Fibroblast of peridontal ligament (primary cell): Measurements from ENCODE around the gene KRTDAP.
"Not testable (repeated sequence)": the region's sequence is repeated elsewhere in the genome, so short reads cannot be mapped to it uniquely, and the experiment has no call there.

Experiments used
- DNase-seq: peaks from one replicate; pipeline ENCODE4 v3.0.0-alpha.2; 2010; ENCODE audit errors: extremely low read depth

KRTDAP gene

DNA sequence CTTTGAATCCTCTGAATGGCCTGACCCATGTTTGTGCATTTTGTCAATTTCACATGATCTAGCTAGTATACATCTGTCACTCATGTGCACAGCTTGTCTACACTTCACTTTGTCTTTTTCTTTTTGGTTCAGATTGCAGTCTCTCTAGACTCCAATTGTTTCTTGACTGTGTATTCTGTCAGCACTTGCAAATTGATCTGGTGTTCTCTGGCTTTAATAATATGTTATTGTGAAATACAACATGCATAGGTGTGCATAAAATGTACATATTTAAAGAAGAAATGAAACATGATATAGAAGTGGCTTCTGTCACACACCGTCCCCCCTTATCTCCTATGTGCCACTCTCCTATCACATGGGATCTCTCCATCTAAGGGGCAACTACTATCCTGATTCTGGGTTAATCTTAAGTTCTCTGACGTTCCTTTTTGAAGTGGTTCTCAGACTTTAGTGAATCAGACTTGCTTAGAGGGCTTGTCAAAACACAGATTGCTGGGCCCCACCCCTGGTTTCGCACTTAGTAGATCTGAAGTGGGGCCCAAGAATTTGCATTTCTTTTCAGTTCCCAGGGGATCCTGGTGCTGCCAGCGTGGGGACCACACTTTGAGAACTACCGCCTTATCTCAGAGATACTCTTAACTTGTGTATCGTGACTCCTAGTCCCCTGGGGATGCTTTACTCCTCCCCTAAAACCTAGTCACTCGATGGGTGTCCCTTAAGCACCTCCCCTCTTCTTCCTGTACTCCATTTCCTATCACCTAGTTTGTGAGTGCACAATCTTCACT lies 5.8 kb downstream of the KRTDAP start:
- no peak for DNase-seq

DNA sequence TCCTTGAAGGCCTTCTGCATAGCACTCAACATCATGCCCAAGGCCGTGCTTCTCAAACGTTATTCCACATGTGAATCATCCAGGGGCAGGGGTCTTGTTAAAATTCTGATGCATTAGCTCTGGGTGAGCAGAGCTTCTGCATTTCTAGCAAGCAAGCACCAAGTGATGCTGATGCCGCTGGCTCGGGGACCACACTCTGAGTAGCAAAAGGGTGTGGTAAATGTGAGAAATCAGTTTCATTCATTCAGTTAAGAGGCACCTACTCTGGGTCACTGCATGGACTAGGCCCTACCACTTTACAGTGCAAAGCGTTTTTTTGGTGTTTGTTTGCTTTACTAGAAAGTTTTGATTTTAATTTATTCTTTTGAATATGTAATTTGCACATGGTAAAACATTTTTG lies 7.2 kb downstream of the KRTDAP start:
- DNase-seq = no peak

- DNase-seq = no peak
Measured at GRCh38 chr19:35478794-35479677, 11.2 kb downstream of the KRTDAP start.

- DNase-seq = no peak
Measured at GRCh38 chr19:35476149-35476548, 14.1 kb downstream of the KRTDAP start.

DNA sequence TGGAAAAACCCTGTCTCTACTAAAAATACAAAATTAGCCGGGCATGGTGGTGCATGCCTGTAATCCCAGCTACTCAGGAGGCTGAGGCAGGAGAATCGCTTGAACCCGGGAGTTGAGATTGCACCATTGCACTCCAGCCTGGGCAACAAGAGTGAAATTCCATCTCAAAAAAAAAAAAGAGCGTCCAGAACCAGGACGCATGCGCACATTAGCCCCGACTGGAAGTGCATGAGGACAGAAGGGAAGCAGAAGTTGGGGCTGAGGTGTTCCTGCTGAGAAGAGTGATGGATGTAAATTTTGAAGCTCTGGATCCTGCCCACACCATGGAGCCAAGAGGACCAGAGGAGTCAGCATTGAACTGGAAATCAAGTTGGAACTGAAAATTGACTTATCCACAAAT lies 15.7 kb downstream of the KRTDAP start:
- DNase-seq = not testable (repeated sequence)

DNA sequence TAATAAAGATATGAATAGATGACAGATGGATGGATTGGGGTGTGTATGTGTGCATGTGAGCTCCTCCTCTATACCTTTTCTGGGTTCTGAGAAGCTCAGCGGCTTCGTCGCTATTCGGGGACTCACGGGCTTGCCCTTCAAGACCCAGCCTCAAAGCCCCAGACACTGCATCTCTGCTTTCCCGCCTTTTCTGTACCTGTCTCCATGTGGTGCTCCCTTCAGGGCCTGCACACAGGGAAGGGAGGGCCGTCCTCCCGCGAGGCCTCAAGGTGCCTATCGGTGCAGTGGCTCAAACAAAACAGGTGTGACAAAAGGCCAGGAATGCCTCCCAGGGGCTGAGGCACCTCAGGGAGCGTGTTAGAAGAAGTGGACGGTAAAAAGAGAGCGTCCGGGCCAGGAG lies 16.2 kb downstream of the KRTDAP start:
- DNase-seq = no peak

DNA sequence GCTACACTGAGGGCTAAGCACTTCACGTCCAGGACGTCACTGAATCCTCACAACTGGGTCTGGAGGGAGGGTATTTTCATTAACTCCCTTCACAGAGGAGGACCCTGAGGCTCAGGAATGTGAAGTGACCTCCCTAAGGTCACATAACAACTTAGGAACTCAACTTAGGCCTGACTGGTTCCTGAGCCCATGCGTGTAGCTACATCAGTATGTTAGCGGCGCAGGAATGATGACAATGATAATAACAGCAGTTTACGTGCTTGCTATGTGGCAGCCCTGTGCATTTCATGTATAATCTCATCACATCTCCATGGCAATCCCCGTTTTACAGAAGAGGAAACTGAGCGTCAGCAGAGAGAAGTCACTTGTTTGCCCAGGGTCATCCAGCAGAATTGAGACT lies 18.3 kb downstream of the KRTDAP start:
- no peak for DNase-seq

- not testable (repeated sequence) for DNase-seq
Measured at GRCh38 chr19:35471075-35471474, 19.2 kb downstream of the KRTDAP start.

DNA sequence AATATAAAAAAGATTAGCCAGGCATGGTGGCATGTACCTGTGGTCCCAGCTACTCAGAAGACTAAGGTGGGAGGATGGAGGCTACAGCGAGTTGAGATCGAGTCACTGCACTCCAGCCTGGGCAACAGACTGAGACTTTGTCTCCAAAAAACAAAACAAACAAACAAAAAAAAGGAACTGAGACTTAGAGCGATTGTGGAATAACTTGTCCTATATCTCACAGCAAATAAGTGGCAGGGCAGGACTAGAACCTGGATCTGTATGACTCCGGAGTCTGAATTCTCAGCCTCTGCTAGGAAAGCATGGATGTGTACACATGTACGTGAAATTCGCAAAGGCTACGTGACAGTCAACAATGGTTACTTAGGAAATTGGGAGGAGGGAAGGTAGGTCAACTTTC lies 20.1 kb downstream of the KRTDAP start:
- no peak for DNase-seq

- peak; percentile 9 for DNase-seq
Measured at GRCh38 chr19:35468637-35469036, 21.6 kb downstream of the KRTDAP start.

DNA sequence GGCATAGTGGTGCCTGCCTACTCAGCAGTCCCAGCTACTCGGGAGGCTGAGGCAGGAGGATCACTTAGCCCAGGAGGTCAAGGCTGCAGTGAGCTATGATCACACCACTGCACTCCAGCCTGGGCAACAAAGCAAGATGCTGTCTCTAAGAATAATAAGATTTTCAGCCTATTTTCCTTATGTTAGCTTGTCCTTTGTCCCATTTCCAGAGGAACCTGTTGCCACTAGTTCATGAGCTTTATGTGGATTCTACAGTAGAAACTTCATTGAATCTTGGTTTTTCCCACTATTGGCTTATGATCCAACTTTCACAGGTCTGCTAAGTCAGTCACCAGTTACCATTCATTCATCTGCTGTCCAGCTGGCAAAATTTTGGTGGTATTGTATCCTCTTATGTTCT lies 24.0 kb downstream of the KRTDAP start:
- DNase-seq = no peak

DNA sequence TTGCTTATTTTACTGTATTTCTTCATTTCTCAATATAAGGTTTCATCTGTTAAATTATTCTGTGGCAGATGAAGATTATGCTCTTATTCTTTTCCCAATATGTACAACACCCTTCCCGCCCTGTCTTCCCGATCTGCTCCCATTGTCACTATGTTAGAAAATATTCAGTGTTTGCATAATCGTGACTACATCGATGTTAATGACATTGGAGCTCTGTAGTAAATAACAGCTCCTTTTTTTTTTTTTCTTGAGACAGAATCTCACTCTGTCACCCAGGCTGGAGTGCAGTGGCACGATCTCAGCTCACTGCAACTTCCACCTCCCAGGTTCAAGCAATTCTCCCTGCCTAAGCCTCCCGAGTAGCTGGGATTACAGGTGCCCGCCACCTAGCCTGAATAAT lies 27.3 kb downstream of the KRTDAP start:
- not testable (repeated sequence) for DNase-seq

- no peak for DNase-seq
Measured at GRCh38 chr19:35462476-35462953, 27.7 kb downstream of the KRTDAP start.

GRCh38 chr19:35461788-35462187 lies 28.5 kb downstream of the KRTDAP start:
- not testable (repeated sequence) for DNase-seq

GRCh38 chr19:35461060-35461459 lies 29.2 kb downstream of the KRTDAP start:
- no peak for DNase-seq

GRCh38 chr19:35460608-35461007 lies 29.7 kb downstream of the KRTDAP start:
- DNase-seq = no peak

- DNase-seq = no peak
Measured at GRCh38 chr19:35459414-35460082, 30.7 kb downstream of the KRTDAP start.

GRCh38 chr19:35458731-35459391 lies 31.4 kb downstream of the KRTDAP start:
- no peak for DNase-seq

DNA sequence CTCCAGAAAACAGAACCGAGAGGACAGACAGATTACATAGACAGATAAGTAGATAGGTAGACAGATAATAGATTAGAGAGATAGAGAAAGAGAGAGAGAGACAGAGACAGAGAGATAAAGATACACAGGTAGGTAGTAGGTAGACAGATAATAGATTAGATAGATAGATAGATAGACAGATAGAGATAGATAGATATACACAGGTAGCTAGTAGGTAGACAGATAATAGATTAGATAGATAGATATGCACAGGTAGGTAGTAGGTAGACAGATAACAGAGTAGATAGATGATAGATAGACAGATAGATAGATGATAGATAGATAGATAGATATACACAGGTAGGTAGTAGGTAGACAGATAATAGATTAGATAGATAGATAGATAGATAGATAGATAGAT lies 32.1 kb downstream of the KRTDAP start:
- DNase-seq = no peak

- no peak for DNase-seq
Measured at GRCh38 chr19:35457173-35457572, 33.1 kb downstream of the KRTDAP start.

DNA sequence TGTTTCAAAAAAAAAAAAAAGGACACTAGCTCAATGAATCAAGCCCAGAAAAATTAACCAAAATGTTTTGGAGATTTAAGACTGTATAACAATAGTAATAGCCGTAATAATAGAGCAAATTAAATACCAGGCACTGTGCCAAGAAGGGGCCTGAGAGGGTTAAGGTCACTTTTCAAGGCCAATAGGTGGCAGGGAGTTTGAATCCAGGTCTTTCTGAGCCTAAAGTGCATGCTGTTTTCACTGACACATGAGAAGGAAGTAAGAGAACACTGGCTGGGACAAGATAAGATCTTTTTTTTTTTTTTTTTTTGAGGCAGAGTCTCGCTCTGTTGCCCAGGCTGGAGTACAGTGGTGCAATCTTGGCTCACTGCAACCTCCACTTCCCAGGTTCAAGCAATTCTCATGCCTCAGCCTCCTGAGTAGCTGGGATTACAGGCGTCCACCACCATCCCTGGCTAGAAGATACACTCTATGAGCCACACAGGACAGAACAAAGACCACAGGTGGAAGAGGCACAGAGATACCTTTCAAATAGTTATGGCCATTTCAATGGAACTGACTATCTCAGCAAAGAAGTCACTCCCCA lies 34.6 kb downstream of the KRTDAP start:
- no peak for DNase-seq
